Upper lobe of right lung (tissue), 1 donor: Measurements from ENCODE around the gene HDGFL2. TPM values are rescaled to one million over a fixed set of nuclear protein-coding genes. Genes with fewer than 3 reads are reported as not detected.

ENCODE experiments used
- ATAC-seq: fragments of 200-7000 bp; cut with Tn5 transposase; one replicate; pipeline ENCODE4 v1.9.1; 2020; ENCODE audit warnings: mild to moderate bottlenecking, moderate library complexity
- DNase-seq: peaks from one replicate; pipeline ENCODE4 v3.0.0-alpha.2; 2020
- H3K27ac ChIP-seq: fragments of 200-600 bp; one replicate; pipeline ENCODE4 v1.8.0; 2022
- H3K27me3 ChIP-seq: fragments of 200-600 bp; one replicate; pipeline ENCODE4 v1.8.0; 2022; ENCODE audit warnings: mild to moderate bottlenecking
- H3K36me3 ChIP-seq: fragments of 200-600 bp; one replicate; pipeline ENCODE4 v1.8.0; 2022
- H3K4me1 ChIP-seq: fragments of 200-600 bp; one replicate; pipeline ENCODE4 v1.8.0; 2022
- H3K4me3 ChIP-seq: fragments of 200-600 bp; one replicate; pipeline ENCODE4 v1.8.0; 2022; ENCODE audit warnings: mild to moderate bottlenecking
- H3K9me3 ChIP-seq: fragments of 200-600 bp; one replicate; pipeline ENCODE4 v1.8.0; 2022
- CTCF ChIP-seq: fragments of 200-600 bp; IDR thresholded peaks from one replicate; pipeline ENCODE4 v1.8.0; 2022; ENCODE audit warnings: antibody characterized with exemption
- intact Hi-C: fragments of 100-400 bp; cut with DNase I; formaldehyde crosslinking; loops from one replicate; pipeline ENCODE4 v1.11.0; 2022
- total RNA-seq: library from RNA; stranded (reverse); fragmentation: NEBNext Ultra II Directional; extraction: Animal tissue kit (Norgen Biotek cat#: 25700); gene quantifications from one replicate; pipeline ENCODE4 v1.2.1, GENCODE V29; 2021
- donor health status: DM: no; HTN: yes; CAD: no; lungs with severe emphysema.

HDGFL2 gene
- total RNA-seq, 1 donor from 2014 or later, result 30.6 TPM

DNA sequence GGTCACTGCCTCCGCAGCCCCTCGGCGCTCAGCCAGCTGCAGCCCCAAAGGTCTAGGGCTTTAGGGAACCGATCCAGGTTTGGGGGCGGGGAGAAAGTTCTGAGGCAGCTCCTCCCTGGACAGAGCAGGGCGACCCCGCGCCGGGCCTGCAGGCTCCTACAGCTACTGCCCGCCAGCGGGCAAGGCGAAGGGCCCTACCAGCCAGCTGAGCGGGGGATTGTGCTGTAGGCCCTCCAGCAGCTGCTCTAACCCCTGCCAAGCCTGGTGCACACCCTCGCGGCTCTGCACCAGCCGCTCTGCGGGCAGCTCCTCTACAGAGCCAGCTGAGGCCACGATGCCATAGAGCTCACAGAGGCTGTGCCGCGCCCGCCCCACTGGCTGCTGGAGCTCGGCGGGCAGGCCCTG lies 32.2 kb downstream of the HDGFL2 start:
- ATAC-seq (no peak), DNase-seq (no peak)
- H3K9me3 ChIP-seq, result no peaks in the 10 kb centered on the region
- no peak overlapping the region for H3K27ac ChIP-seq
- peaks cover 19% of the 10 kb centered on the region for H3K36me3 ChIP-seq
- H3K4me1 ChIP-seq, result no peaks in the 10 kb centered on the region
- intact Hi-C loops, result no loop called here
- H3K4me3 ChIP-seq, result no peak overlapping the region
- no peaks in the 10 kb centered on the region for H3K27me3 ChIP-seq
- TF ChIP-seq CTCF, result no peak

- Histone ChIP-seq H3K4me3 (no peak overlapping the region), H3K9me3 (no peaks in the 10 kb centered on the region), H3K27ac (no peak overlapping the region), H3K36me3 (peaks cover 19% of the 10 kb centered on the region), H3K4me1 (no peaks in the 10 kb centered on the region), H3K27me3 (no peaks in the 10 kb centered on the region)
- no peak for DNase-seq
- no peak for TF ChIP-seq CTCF
- intact Hi-C loops, result no loop called here
- peak; percentile 56 for ATAC-seq
Measured at GRCh38 chr19:4504891-4505569, 32.9 kb downstream of the HDGFL2 start.

DNA sequence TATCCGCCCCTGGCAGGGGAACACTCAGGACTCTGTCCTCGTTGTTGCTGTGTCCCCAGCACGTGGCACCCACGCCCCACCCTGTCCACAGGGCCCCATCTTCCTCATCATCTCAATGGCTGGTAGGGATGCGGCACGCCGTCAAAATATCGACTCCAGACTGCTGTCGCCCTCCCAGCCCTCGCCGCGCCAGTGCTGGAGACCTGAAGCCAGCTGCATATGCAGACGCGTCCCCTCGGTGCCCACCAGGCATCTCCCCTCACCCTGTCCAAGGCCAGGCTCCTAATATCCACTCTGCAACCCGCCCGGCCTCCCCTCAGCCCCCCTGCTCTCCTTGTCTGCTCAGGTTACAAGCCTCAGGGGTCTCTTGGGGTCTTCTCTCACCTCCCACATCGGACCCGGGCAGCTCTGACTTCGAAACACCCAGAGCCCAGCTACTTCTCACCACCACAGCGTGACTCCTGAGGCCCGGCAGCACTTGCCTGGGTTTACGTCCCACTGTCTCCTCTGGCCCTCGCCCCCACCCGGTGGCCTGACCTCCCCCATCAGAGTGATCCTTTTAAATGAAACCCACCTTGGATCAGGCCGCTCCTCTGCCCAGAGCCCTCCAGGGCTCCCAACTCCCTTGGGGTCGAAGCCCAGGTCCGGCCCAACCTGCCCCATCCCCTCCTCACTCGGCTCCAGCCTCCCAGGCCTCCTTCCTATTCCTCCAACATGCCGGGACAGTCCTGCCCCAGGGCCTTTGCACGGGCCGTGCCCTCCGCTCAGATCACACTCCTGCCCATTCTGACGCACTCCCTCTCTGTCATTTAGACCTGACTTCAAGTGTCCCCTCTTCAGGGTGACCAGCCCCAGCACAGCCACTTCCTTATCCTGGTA lies 33.7 kb downstream of the HDGFL2 start:
- TF ChIP-seq CTCF, result no peak
- peaks cover 16% of the 10 kb centered on the region for H3K36me3 ChIP-seq
- no peaks in the 10 kb centered on the region for H3K4me1 ChIP-seq
- ATAC-seq, result no peak
- intact Hi-C loops, result no loop called here
- H3K27ac ChIP-seq, result no peak overlapping the region
- DNase-seq, result no peak
- no peaks in the 10 kb centered on the region for H3K27me3 ChIP-seq
- H3K4me3 ChIP-seq, result no peak overlapping the region
- no peaks in the 10 kb centered on the region for H3K9me3 ChIP-seq

- no peak for TF ChIP-seq CTCF
- Histone ChIP-seq H3K36me3 (peaks cover 8% of the 10 kb centered on the region), H3K27ac (no peak overlapping the region), H3K4me1 (no peaks in the 10 kb centered on the region), H3K27me3 (no peaks in the 10 kb centered on the region), H3K4me3 (no peak overlapping the region), H3K9me3 (no peaks in the 10 kb centered on the region)
- intact Hi-C loops, result no loop called here
- no peak for ATAC-seq
- no peak for DNase-seq
Measured at GRCh38 chr19:4506449-4507149, 34.5 kb downstream of the HDGFL2 start.

DNA sequence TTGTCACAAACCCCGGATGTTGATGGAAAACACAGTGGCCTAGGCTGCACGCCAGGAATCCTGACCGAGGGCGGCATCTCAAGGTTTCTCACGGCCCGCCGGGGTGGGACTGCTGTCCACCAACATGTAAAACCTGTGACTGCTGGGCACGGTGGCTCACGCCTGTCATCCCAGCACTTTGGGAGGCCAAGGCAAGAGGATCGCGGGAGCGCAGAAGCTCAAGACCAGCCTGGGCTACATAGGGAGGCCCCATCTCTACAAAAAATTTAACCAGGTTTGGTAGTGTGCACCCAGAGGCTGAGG lies 35.0 kb downstream of the HDGFL2 start:
- DNase-seq (no peak), ATAC-seq (no peak)
- no peak for TF ChIP-seq CTCF
- no peak overlapping the region for H3K4me3 ChIP-seq
- no peaks in the 10 kb centered on the region for H3K9me3 ChIP-seq
- intact Hi-C loops, result no loop called here
- no peaks in the 10 kb centered on the region for H3K4me1 ChIP-seq
- H3K27ac ChIP-seq, result no peak overlapping the region
- peaks cover 6% of the 10 kb centered on the region for H3K36me3 ChIP-seq
- no peaks in the 10 kb centered on the region for H3K27me3 ChIP-seq
